ENCODE data around the gene COL16A1.
"Not testable (repeated sequence)": the region's sequence is repeated elsewhere in the genome, so short reads cannot be mapped to it uniquely, and the experiment has no call there.

COL16A1 gene

DNA sequence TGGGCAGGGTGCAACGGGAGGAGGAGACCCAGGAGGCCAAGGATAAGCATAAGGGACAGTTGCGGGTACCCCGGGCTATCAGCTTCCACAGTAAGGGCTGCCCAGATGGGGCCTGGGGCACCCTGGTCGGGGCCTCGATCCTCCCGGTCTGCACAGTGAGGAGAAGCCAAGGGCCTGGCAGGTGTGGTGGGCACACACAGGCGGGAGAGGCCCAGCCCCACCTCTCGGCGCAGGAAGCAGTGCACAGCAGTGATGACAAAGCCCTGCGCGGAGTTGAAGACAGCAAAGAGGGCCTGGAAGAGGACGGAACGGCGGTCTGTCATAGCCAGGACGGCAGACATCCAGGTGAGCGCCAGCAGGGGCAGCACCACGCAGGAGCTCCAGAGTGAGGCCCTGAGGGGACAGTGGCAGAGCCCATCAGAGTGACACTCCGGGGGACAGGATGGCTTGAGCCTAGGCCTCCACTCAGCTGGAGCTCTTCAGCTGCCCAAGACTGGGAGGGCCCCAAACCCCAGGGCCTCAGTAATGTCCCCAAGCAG is 29.0 kb upstream of the COL16A1 start:
- DNase-seq = no peak

DNA sequence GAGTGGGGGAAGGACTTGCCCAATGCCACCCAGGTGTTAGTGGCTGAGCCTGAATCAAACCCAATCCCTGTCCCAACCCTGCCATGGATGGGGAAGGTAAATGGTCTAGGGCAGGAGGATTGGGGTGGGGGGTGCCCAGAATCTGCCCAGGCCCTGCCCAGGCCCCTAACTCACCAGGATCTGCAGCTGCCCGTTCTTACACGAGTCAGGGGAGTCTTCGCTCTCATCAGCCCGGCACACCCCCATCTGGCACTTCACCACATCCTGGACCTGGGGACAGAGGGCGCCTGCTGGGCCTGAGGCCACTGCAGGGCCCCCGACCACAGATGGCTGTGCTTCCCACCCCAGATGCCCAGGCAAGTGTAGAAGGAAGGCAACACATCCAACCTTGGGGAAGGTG is 28.5 kb upstream of the COL16A1 start:
- DNase-seq = no peak

DNA sequence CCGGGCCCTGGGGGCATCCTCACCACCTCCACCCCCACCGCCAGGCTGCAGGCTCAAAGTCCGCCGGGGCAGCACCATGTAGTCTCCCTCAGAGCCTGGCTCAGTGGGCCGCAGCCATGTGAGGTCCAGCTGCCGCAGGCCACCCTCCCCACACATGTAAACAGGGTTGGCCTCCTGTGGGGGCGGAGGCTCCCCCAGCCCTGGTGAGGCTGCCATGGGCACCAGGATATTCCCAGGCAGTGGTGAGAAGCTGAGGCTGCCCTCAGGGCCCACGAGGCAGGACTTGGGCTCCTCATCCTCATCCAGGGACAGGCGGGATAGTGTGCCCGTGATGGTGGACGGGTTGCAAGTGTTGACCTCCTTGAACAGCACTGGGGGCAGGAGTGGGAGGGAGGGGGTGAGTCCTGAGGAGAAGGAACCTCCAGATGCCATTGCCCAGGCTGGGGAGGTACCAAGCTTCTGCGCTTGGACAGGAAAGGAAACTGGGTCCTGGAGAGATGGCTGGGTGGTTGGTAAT is 27.3 kb upstream of the COL16A1 start:
- DNase-seq = no peak

DNA sequence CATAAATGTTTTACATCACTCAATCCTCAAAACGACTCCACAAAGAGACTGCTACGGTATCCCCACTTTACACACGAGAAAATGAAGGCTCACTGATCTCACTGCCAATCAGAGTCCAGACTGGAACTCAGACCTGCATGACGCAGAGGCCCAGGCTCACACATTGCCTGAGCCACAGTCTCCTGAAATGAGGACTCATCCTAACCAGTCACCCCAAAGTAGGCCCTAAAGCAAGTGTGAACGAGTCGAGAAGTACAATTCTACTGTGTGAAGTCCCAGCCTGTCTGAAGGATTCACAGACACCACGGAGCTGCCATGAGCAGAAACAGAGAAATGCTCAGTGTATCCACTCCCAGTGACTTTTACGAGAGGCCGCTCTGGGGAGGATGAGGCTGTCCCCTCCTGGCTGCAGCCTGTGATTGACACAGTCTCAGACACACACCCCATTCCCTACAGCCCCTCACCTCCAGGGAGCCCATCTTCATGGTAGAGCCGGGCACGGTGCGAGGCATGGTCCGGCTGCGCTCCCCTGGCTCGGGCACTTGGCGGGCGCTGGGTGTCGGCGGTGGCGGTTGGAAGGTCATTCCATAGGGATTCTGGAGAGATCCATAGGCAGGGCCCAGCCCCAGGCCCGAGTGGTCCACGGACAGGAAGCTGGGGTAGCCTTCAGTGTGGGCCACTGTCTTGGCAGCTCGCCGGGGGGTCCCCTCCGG is 26.7 kb upstream of the COL16A1 start:
- no peak for DNase-seq

DNA sequence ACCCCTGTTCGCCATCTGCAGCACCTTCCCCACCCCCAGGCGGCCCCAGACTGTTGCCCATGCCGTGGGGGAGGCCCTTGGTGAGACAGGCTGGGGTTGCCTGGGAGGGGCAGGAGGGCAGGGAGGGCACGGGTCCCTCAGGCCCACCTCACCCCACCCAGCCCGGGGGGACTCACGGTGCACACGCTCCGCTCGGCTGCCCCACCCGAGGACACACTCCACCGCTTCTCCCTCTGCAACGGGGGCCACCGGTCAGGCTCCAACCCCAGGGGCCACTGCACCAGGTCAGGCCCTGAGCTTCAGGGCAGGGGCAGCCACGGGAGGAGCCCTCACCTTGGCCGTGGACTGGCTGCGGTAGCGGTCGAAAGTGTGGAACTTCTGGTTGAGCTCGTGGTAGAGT is 24.0 kb upstream of the COL16A1 start:
- no peak for DNase-seq

DNA sequence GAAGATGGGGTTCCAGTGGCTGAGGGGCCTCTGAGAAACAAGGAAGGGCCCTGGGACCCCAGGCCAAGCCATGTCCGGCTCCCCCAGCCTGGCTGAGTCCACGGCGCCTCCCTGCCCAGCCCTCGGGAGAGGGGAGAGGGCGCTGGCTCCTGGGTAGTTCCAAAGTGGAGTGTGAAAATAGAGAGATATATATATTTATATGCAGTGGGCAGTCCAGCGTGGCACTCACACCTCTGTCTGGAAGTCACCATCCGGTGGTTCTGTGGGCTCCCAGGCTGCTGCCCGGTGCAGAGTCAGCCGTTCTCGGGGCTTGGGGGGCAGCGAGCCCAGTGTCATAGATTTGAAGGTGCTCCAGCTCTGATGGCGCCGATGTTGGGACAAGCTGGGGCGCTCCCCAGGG is 23.4 kb upstream of the COL16A1 start:
- no peak for DNase-seq

DNA sequence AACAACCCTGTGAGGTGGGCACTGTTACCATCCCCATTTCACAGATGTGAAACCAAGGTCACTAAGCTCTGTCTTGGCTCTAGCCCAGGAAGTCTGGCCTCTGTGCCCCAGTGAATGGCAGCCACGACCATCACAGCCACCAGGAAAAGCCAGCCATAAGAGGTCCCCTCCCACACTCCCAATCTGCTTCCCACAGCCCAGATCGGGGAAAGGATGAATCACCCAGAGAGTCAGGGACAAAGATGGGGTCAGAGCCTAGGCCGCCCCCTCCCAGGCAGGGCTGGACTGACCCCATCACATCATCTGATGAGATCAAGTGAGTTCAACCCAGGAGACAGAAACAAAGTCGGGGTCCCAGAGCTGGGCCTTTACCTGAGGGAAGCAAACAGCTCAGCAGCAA is 22.9 kb upstream of the COL16A1 start:
- no peak for DNase-seq

DNA sequence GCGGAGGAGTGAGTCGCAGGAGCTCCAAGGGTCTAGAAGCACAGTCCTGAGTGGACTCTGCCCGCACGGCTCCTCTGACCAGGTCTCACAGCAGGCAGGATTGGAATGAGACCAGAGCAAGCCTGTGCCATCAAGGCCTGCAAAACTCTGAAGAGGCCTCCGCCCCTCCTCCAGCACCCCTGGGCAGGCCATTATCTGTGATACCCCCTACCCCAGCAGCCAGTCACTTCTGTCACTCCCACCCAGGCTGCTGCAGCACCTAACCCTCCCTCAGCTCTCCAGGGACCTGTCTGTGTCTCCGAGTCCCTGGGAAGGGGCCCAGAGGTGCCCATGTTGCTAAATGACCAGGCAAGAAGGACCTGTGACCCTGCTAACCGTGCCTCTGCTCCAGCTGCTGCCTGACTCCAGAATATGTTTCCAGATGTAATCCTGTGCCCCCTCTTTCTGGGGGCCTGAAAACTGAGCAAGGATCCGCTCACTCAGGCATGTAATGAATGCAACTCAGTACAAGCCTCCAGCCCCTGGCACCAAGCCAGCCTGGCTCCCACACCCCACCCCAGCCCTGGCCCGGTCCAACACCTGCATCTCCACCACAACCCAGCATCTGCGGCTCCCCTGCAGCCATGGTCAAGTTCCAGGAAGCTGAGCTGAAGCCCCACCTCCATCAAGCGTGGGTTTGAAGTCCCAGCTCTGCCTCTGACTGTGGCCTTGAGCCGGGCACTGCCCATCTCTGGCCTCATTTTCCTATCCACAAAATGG is 22.1 kb upstream of the COL16A1 start:
- peak in 1 of 2 experiments; percentile 14 for DNase-seq

DNA sequence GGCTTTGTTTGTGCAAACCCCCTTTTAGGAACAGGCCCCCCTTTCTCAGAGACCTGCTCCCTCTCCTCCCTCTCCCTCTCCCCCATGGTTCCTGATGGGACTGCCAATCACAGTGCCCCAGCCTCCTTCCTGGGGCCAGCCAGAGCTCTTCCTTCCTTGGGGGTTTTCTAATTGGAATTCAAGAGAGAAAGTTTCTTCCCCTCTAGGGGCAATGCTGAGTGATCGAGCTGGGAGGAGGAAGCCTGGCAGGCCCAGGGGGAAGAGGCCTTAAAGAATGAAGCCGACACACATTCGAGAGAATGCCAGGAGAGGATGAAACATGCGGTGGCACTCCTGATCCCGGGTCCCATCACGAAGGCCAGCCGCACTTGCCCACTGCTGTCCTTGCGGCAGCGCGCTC is 21.3 kb upstream of the COL16A1 start:
- no peak for DNase-seq

DNA sequence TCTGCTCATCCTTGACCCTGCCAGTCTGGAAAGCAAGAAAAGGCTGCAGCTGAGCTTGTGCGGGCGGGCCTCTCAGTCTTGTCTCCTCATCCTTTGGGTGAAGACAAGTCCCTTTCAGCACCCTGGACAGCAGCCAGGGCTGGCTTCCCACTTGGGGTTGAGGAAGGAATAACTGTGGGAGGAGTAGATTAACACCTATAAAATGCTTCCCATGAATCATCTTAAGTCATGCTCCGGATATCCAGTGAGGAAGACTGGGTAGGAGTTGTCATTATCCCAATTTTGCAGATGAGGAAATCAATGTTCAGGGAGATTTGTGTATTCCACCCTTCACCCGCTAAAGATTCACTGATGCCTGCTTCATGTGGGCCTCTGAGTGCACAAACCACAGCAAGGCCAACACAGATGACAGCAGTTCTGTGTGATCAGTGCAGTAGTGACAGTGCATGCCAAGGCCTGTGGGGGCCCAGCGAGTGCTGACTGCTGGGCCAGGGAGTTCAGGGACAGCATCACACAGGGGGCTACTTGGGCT is 20.1 kb upstream of the COL16A1 start:
- no peak for DNase-seq

DNA sequence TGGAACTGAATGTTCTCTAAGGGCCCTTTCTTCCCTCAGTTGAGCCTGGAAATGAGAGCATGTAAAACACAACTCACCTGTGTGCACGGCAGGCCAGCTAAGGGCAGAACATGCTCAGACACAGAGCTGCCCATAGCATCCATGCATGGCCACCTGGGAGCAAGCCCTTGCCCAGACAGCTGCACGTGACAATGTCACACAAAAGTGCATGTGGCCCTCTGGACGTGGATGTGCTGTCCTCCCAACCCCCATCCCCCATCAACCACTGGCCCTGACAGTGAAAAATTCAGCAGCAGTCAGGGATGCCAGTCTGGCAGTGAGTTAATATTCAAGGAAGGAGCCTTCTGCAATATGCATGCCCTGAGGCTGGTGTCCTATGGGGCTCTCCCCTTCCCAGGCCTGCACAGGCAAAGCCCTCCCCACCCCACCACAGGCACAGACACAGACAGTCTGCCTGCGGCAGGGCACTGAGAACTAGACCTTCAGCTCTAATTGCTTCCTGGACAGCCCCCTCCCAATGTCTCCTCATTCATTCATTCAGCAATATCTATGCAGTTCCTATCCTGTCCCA is 14.6 kb upstream of the COL16A1 start:
- no peak for DNase-seq

DNA sequence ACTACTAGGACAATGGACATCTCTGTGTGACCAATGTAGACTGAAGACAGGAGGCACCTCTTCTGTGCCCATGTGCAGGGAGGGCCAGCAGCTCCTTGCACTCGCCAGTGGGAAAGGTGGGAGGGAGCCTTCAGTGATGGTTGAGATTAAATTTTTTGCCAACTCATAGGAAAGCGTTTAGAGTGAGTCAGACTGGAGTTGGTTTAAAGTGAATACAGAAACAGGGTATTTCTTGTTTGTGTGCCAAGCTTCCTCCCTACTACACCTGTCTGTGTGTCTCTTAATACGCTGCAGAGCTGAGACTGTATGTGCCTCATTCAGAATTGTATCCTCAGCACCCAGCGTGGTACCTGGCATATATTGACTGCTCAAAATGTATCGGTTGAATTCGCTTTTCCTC is 13.5 kb upstream of the COL16A1 start:
- no peak for DNase-seq

DNA sequence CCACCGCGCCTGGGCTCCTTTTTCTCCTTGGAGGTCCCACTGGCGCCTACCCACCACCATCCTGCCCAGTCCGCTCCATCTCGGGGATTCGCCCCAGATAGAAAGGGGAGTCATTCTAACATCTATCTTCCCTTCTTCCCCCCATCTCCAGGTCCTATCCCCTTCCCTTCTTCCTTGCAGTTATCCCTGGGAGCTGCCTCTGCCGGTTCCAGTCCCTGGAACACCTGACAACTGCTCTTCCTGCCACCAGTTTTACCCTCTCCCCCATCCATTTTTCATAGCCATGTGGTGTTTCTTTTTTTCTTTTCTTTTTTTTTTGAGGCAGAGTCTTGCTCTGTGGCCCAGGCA is 12.0 kb upstream of the COL16A1 start:
- DNase-seq = no peak

DNA sequence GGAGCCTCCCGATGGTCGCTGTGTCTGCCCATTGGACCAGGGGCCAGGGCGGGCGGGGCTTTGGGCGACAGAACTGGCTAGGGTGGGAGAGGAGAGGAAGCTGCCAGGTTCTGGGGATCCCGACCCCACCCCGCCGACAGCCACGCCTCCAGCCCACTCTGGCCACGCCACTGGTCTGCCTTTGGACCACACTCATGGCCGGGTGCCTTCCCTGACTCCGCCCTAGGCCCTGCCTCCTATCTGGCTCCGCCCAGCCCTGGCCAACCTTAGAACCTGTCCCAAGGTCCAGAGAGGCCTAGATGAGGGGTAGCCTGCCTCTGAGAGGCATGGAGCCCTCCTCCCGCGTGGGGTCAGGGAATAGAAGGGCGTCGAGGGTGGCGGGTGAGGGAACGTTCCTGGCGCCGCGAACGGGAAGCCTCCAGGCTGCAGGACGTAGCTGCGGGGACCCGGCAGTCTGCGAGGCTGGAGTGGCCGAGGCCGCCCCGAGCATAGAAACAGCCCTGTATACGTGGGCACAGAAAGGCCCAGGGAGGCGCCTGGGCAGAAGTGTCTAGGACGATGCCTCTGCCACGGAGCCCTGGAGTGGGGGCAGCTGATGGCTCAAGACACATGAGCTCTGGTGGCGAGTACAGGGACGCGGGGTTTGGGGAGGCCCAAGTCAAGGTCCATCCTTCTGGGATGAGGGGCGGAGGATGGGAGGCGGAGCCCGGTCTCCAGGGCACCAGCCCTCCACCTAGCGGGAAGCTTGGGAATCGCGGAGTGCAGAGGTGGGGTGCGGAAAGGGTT is 11.5 kb upstream of the COL16A1 start:
- DNase-seq = peak; percentile 85 to 90

DNA sequence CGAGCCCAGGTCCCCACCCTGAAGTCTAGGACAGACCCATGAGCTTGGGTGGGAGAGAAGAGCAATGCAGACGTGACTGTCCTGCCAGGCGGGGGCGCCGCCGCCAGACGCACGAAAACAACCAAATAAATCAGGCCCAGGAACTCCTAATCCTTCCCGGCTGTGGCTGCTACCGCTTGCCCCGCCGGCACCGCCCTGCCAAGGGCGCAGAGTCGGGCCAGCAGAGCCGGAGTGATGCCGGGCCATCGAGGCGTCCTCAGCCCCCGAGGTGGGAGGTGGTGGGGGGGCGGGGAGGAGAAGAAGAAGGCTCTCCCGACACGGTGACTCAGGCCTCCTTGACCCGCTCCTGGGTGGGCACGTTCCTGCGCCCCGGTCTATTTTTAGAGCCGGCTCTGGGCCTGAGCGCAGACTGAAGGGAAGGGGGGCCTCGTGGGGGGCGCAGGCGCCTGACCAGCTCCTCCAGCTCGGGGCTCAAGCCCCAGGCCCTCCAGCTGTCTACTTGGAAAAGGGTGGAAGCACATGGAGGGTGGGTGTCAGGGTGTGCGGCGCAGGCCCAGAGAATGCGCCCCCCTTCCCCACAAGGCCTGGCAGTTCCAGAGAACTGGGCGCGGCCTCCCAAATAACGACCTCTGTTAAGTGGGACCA is 10.7 kb upstream of the COL16A1 start:
- peak; percentile 61 to 80 for DNase-seq

DNA sequence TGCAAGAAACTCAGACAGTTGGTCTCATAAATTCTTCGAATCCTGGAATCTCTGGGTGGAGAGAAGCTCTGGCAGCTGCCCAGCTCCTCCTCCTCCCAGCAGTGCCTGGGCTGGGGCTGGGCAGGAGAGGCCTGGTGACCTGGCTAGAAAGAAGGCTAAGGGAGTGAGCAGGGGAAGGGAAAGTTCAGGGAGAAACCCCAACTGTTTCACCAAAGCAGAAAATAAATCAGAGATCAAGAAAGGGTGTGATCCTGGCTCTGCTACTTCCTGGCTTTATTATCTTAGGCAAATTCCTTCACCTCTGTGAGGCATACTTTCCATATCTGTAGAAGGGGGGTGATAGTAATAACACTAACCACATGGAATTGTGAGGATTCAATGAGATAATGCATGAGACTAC is 8.8 kb upstream of the COL16A1 start:
- DNase-seq = no peak

DNA sequence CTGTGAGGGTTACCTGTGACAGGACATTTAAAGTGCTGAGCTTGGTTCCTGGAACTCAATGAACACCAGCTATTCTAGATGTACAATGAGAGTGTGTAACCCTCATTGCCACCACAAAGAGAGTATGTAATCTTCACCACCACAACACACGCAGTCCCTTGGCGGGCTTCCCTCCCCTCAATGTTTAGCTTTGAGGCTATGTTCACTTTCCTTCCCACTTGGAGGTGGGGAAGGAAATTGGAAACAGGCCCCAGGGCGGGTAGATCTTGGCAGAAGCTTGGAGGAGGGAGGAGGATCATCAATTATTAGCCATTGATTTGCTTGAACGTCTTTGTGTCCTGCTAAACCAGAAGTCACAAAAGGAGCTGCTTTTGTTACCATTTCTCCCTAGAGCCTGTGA is 8.3 kb upstream of the COL16A1 start:
- no peak for DNase-seq

DNA sequence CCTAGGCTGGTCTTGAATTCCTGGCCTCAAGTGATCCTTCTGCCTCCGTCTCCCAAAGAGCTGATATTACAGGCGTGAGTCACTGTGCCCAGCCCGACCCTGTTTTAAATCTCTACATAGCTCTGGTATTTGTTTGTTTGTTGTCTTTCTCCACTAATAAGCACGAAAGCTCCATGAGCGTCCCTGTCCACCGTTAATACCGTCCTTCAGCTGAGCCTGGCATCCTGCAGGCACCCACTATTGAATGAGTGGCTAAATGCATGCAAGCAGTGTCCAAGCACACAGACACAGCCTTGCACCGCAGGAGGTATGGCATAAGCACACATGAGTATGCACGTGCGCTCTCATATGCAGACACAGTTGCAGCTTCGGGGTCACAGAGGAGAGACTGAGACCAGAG is 4.5 kb upstream of the COL16A1 start:
- no peak for DNase-seq

DNA sequence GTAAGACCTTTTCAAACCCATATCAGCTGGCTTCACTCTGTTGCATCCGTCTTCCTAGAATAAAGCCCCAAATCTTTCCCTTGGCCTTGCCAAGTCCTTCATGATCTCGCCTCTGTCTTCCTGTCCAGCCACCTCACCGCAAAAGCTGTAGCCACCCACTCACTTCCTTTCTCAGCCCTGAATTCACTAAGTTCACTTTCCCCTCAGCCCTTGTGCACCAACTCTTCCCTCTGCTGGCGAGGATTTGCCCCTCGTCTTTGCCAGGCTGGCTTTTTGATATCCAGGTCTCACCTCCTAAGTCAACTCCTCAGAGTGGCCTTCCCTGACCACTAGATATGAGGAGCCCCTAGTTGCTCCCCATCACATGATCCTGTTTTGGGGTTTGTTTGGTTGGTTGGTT is 3.9 kb upstream of the COL16A1 start:
- DNase-seq = peak in 1 of 2 experiments; percentile 17

DNA sequence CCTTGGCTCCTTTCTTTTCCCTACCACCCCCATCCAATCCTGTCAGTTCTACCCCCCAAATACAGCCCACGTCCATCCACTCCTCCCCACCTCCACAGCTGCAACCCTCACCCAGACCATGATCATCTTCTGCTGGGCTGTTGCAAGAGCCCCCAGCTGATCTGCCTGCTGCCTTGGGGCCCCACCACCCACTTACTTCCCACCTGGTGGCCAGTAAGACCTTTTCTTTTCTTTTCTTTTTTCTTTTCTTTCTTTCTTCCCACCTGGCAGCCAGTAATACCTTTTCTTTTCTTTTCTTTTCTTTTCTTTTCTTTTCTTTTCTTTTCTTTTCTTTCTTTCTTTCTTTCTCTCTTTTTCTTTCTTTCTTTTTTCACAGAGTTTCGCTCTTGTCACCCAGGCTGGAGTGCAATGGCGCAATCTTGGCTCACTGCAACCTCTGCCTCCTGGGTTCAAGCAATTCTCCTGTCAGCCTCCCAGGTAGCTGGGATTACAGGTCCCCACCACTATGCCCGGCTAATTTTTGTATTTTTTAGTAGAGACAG is 3.3 kb upstream of the COL16A1 start:
- not testable (repeated sequence) for DNase-seq

DNA sequence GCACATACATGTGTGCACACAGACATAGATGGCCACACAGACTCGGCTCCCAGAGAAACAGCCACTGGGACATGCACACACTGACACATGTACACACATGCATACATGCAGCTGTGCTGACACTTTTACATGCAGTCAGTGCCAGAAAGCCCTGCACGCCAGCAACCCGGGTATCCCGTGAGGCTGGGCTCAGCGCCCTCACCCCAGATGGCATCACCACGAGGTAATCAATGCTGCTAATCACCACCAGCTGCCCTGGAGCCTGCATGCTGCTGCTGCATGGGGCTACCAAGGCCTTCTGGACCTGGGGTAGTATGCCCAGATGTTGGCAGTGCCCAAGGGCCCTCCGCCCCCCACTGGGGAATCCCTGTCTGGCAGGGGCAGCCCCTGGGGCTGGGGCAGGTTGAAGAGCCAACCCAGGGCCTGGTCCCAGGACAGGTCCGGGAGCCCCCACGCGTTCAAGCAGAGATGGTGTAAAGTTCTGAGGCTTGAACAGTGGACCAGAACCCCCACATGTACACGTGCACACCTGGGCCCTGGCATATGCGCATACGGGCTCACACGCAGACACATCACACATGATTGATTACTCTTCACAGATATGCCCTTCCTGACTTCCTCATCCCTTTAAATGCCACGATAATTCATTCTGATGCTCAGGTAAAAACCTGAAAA is 2.7 kb upstream of the COL16A1 start:
- DNase-seq = peak; percentile 76 to 90
